ENCODE data around the gene SHISAL1. TPM values are rescaled to one million over a fixed set of nuclear protein-coding genes. Genes with fewer than 3 reads are reported as not detected.

SHISAL1 gene
- total RNA-seq, 1 experiment from 2014 or later = not detected

- TF ChIP-seq, protein P1, sequence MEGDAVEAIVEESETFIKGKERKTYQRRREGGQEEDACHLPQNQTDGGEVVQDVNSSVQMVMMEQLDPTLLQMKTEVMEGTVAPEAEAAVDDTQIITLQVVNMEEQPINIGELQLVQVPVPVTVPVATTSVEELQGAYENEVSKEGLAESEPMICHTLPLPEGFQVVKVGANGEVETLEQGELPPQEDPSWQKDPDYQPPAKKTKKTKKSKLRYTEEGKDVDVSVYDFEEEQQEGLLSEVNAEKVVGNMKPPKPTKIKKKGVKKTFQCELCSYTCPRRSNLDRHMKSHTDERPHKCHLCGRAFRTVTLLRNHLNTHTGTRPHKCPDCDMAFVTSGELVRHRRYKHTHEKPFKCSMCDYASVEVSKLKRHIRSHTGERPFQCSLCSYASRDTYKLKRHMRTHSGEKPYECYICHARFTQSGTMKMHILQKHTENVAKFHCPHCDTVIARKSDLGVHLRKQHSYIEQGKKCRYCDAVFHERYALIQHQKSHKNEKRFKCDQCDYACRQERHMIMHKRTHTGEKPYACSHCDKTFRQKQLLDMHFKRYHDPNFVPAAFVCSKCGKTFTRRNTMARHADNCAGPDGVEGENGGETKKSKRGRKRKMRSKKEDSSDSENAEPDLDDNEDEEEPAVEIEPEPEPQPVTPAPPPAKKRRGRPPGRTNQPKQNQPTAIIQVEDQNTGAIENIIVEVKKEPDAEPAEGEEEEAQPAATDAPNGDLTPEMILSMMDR (IDR thresholded peaks at IDR 0.05; ENCODE audit: insufficient read depth in 1 of 2, low read depth in 1 of 2, low read length in 1 of 2, severe bottlenecking in 1 of 2, unreplicated experiment in 1 of 2) = no peak
- no TSS peak for BruUV-seq (replicated peaks)
- Histone ChIP-seq H3K4me1 (no peaks in the 10 kb centered on the region), H3K36me3 (ENCODE audit: control insufficient read depth, insufficient read depth, low read length) (no peaks in the 10 kb centered on the region), H3K9me3 (no peaks in the 10 kb centered on the region), H3K27me3 (replicated peaks; ENCODE audit: control insufficient read depth, insufficient read depth, low read length) (no peaks in the 10 kb centered on the region), H3K4me3 (ENCODE audit: low read depth, low read length) (no peak overlapping the region)
- Mint-ChIP-seq H3K36me3 (ENCODE audit: insufficient read depth, unreplicated experiment) (no peaks in the 10 kb centered on the region), H3K27me3 (ENCODE audit: insufficient read depth, unreplicated experiment) (no peaks in the 10 kb centered on the region), H3K9me3 (ENCODE audit: unreplicated experiment) (no peaks in the 10 kb centered on the region), H3K4me3 (ENCODE audit: unreplicated experiment) (no peak overlapping the region), H3K27ac (ENCODE audit: unreplicated experiment) (no peak overlapping the region), H3K4me1 (ENCODE audit: low read depth, unreplicated experiment) (no peaks in the 10 kb centered on the region)
- no peak for DNase-seq
- intact Hi-C loops (cut with micrococcal nuclease; ENCODE audit: unreplicated experiment) = no loop called here
- POLR2A ChIA-PET = no interaction called here
- CTCF ChIA-PET = no interaction called here
Observed at GRCh38 chr22:44313385-44314006, 745 bp upstream of the SHISAL1 start.

DNA sequence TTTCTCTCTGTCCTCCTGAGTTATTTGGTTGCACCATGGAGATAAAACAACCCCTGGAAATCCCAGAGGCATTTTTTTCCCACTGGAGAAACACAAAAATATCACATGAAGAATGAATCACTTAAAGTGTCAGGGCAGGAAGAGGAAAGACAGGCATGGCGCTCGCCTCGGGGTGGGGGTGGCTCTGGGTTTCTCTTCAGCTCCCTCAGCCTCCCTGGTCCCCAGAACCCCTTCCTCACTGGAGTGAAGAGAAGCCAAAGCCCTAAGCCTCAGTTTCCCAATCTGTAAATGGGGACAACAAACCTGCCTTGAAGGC is 938 bp downstream of the SHISAL1 start:
- intact Hi-C loops (cut with micrococcal nuclease; ENCODE audit: unreplicated experiment) = no loop called here
- H3K27ac Mint-ChIP-seq (ENCODE audit: unreplicated experiment) = no peak overlapping the region
- ChIA-PET CTCF (no interaction called here), POLR2A (no interaction called here)
- Histone ChIP-seq H3K36me3 (ENCODE audit: control insufficient read depth, insufficient read depth, low read length) (no peaks in the 10 kb centered on the region), H3K27me3 (replicated peaks; ENCODE audit: control insufficient read depth, insufficient read depth, low read length) (no peaks in the 10 kb centered on the region), H3K9me3 (no peaks in the 10 kb centered on the region), H3K4me3 (ENCODE audit: low read depth, low read length) (no peak overlapping the region), H3K4me1 (no peaks in the 10 kb centered on the region)
- no peak overlapping the region for H3K4me3 Mint-ChIP-seq (ENCODE audit: unreplicated experiment)
- BruUV-seq (replicated peaks) = no TSS peak
- no peaks in the 10 kb centered on the region for H3K4me1 Mint-ChIP-seq (ENCODE audit: low read depth, unreplicated experiment)
- TF ChIP-seq, protein P1 (IDR thresholded peaks at IDR 0.05; ENCODE audit: insufficient read depth in 1 of 2, low read depth in 1 of 2, low read length in 1 of 2, severe bottlenecking in 1 of 2, unreplicated experiment in 1 of 2) = no peak
- no peaks in the 10 kb centered on the region for H3K27me3 Mint-ChIP-seq (ENCODE audit: insufficient read depth, unreplicated experiment)
- H3K36me3 Mint-ChIP-seq (ENCODE audit: insufficient read depth, unreplicated experiment) = no peaks in the 10 kb centered on the region
- no peaks in the 10 kb centered on the region for H3K9me3 Mint-ChIP-seq (ENCODE audit: unreplicated experiment)
- no peak for DNase-seq

- no TSS peak for BruUV-seq (replicated peaks)
- H3K4me1 Mint-ChIP-seq (ENCODE audit: low read depth, unreplicated experiment) = no peaks in the 10 kb centered on the region
- TF ChIP-seq, protein P1 (IDR thresholded peaks at IDR 0.05; ENCODE audit: insufficient read depth in 1 of 2, low read depth in 1 of 2, low read length in 1 of 2, severe bottlenecking in 1 of 2, unreplicated experiment in 1 of 2) = no peak
- no peaks in the 10 kb centered on the region for H3K9me3 Mint-ChIP-seq (ENCODE audit: unreplicated experiment)
- Histone ChIP-seq H3K27me3 (replicated peaks; ENCODE audit: control insufficient read depth, insufficient read depth, low read length) (no peaks in the 10 kb centered on the region), H3K4me1 (no peaks in the 10 kb centered on the region), H3K9me3 (no peaks in the 10 kb centered on the region), H3K4me3 (ENCODE audit: low read depth, low read length) (no peak overlapping the region), H3K36me3 (ENCODE audit: control insufficient read depth, insufficient read depth, low read length) (no peaks in the 10 kb centered on the region)
- POLR2A ChIA-PET = no interaction called here
- DNase-seq = no peak
- no peaks in the 10 kb centered on the region for H3K36me3 Mint-ChIP-seq (ENCODE audit: insufficient read depth, unreplicated experiment)
- intact Hi-C loops (cut with micrococcal nuclease; ENCODE audit: unreplicated experiment) = no loop called here
- H3K27ac Mint-ChIP-seq (ENCODE audit: unreplicated experiment) = no peak overlapping the region
- H3K27me3 Mint-ChIP-seq (ENCODE audit: insufficient read depth, unreplicated experiment) = peaks cover 2% of the 10 kb centered on the region
- no peak overlapping the region for H3K4me3 Mint-ChIP-seq (ENCODE audit: unreplicated experiment)
- CTCF ChIA-PET = no interaction called here
Observed at GRCh38 chr22:44311104-44311854, 1.5 kb downstream of the SHISAL1 start.

Data from Caco-2 (cell line).